GM12878 (cell line): ENCODE results near the gene MMADHC. TPM values are rescaled to one million over a fixed set of nuclear protein-coding genes. Genes with fewer than 3 reads are reported as not detected.

Experiments used
- ATAC-seq: fragments of 200-7000 bp; cut with Tn5 transposase; 3 replicates; pipeline ENCODE4 v1.9.1; 2020; ENCODE audit warnings: mild to moderate bottlenecking, moderate library complexity
- BruUV-seq: library from RNA; stranded (reverse); fragments of 400-500 nt; replicated peaks from 2 replicates; lab custom pipeline; 2021; lab: Mats Ljungman, UMichigan
- CTCF ChIA-PET: fragments of 300-600 bp; sonication (Branson Sonifier 250); formaldehyde crosslinking; extraction: SDS; loops from one replicate; lab custom pipeline; 2021; ENCODE audit warnings: inconsistent platforms; lab: Yijun Ruan, JAX
- POLR2A ChIA-PET: fragments of 350-600 bp; formaldehyde crosslinking; extraction: SDS; loops from one replicate; lab custom pipeline; 2021; ENCODE audit warnings: inconsistent platforms; lab: Charles Lee
- RAD21 ChIA-PET: fragments of 300-600 bp; sonication (Branson Sonifier 250); formaldehyde crosslinking; loops from one replicate; lab custom pipeline; 2023; ENCODE audit warnings: antibody characterized with exemption; ENCODE audit not compliant: unreplicated experiment; lab: Charles Lee
- SMC1A ChIA-PET: fragments of 300-600 bp; sonication (Branson Sonifier 250); formaldehyde crosslinking; loops from one replicate; lab custom pipeline; 2023; ENCODE audit not compliant: unreplicated experiment, uncharacterized antibody; lab: Charles Lee
- DNase-seq: peaks from one replicate; pipeline ENCODE4 v3.0.0-alpha.2; 2011; ENCODE audit warnings: low read depth, low spot score
- FAIRE-seq: peaks from 3 replicates; lab custom pipeline; 2011; peaks lifted over from hg19 to GRCh38; lab: Jason Lieb, UNC
- H2AFZ ChIP-seq: 2 replicates; pipeline ENCODE4 v1.6.0; 2011; ENCODE audit warnings: low read depth, low read length, control low read depth; ENCODE audit not compliant: control insufficient read depth
- H3K27ac ChIP-seq: 2 replicates; pipeline ENCODE4 v1.5.1; 2011; ENCODE audit warnings: control low read depth; ENCODE audit not compliant: control insufficient read depth, insufficient read depth
- H3K27me3 ChIP-seq, 2 experiments: replicated peaks in 1 of 2; 2 replicates each; pipeline versions ENCODE4 v1.6.0 to v1.6.1; 2011; ENCODE audit warnings: low read length in 1 of 2; ENCODE audit not compliant: control insufficient read depth in 2 of 2, insufficient read depth in 2 of 2
- H3K36me3 ChIP-seq, 2 experiments: 2 replicates each; pipeline ENCODE4 v1.5.1; 2011; ENCODE audit warnings: low read length in 1 of 2; ENCODE audit not compliant: control insufficient read depth in 2 of 2, insufficient read depth in 2 of 2
- H3K4me1 ChIP-seq: 2 replicates; pipeline ENCODE4 v1.6.1; 2011; ENCODE audit warnings: mild to moderate bottlenecking, low read length, moderate library complexity, mixed read lengths; ENCODE audit not compliant: control insufficient read depth, insufficient read depth
- H3K4me2 ChIP-seq: 2 replicates; pipeline ENCODE4 v1.6.0; 2011; ENCODE audit warnings: control low read depth; ENCODE audit not compliant: control insufficient read depth, insufficient read depth
- H3K4me3 ChIP-seq: fragments of 200-600 bp; sonication (generic); 2 replicates; pipeline ENCODE4 v1.5.1; 2016
- H3K79me2 ChIP-seq: 2 replicates; pipeline ENCODE4 v1.6.0; 2011; ENCODE audit warnings: low read length; ENCODE audit not compliant: control insufficient read depth, insufficient read depth
- H3K9ac ChIP-seq: 2 replicates; pipeline ENCODE4 v1.8.0; 2011; ENCODE audit warnings: low read length, control low read depth, mixed read lengths; ENCODE audit not compliant: control insufficient read depth, insufficient read depth
- H3K9me3 ChIP-seq: replicated peaks from 3 replicates; pipeline ENCODE4 v1.5.1; 2011; ENCODE audit warnings: mild to moderate bottlenecking, low read length; ENCODE audit not compliant: control insufficient read depth, insufficient read depth
- H4K20me1 ChIP-seq: 2 replicates; pipeline ENCODE4 v1.6.0; 2011; ENCODE audit not compliant: control insufficient read depth, insufficient read depth
- ASH2L ChIP-seq: fragments of 300-600, 200-600 bp; sonication (generic); IDR thresholded peaks from 2 replicates; pipeline ENCODE4 v1.6.1; 2017; ENCODE audit warnings: low read depth, mild to moderate bottlenecking, borderline replicate concordance
- HDGF ChIP-seq: fragments of 450-650 bp; IDR thresholded peaks from 2 replicates; pipeline ENCODE4 v1.6.1; 2016; ENCODE audit warnings: antibody characterized with exemption
- PKNOX1 ChIP-seq: fragments of 450-650 bp; IDR thresholded peaks from 2 replicates; pipeline ENCODE4 v1.6.1; 2016; ENCODE audit warnings: mild to moderate bottlenecking
- POU2F2 ChIP-seq: IDR thresholded peaks from 3 replicates; pipeline ENCODE4 v1.6.1; 2011; ENCODE audit warnings: low read depth, mild to moderate bottlenecking, low read length, borderline replicate concordance
- SREBF2 ChIP-seq: IDR thresholded peaks from 2 replicates; pipeline ENCODE4 v1.6.1; 2012; ENCODE audit warnings: mild to moderate bottlenecking, low read length
- ZNF207 ChIP-seq: fragments of 450-650 bp; IDR thresholded peaks from 2 replicates; pipeline ENCODE4 v1.6.1; 2014; ENCODE audit warnings: antibody characterized with exemption, mild to moderate bottlenecking, borderline replicate concordance
- ZNF217 ChIP-seq: fragments of 450-650 bp; IDR thresholded peaks from 2 replicates; pipeline ENCODE4 v1.6.1; 2017; ENCODE audit warnings: antibody characterized with exemption, mild to moderate bottlenecking
- WGBS: methylation state at CpG from one replicate; pipeline ENCODE4 v1.1.6; 2016; ENCODE audit warnings: low lambda C conversion rate; ENCODE audit not compliant: insufficient replicate concordance, insufficient coverage; ENCODE audit errors: missing lambda C conversion rate; 5-methylcytosine and 5-hydroxymethylcytosine counted together
- in situ Hi-C: fragments of 300-500 bp; cut with MboI; formaldehyde crosslinking; loops from 9 replicates; pipeline ENCODE4 v1.14.3; 2018; ENCODE audit warnings: mixed read lengths
- intact Hi-C: fragments of 100-400 bp; cut with micrococcal nuclease; formaldehyde crosslinking; loops from one replicate; pipeline ENCODE4 v1.14.2; 2022; ENCODE audit not compliant: unreplicated experiment
- polyA plus RNA-seq, 11 experiments: library from polyadenylated mRNA; depleted of rRNA in 4 of 11; unstranded in 6 of 11; stranded (reverse) in 5 of 11; fragments of >200 nt; fragmentation: Nextera tagmentation in 4 of 11; fragmentation: Illumina TruSeq in 1 of 11; extraction: Ambion mirVana in 4 of 11; extraction: Trizol in 1 of 11; gene quantifications; 1 replicate in 1 of 11; 2 replicates in 10 of 11; pipeline versions ENCODE4 v1.2.1 to v1.2.3, GENCODE V29; 2011 to 2016; ENCODE audit warnings: inconsistent platforms in 2 of 11, missing spikeins in 2 of 11, low read depth in 1 of 11
- total RNA-seq, 4 experiments: library from RNA; depleted of rRNA in 3 of 4; stranded (reverse); fragments of >200 nt in 3 of 4; fragmentation: Illumina TruSeq in 1 of 4; extraction: Trizol in 1 of 4; gene quantifications; 2 replicates each; pipeline versions ENCODE4 v1.2.1 to v1.2.3, GENCODE V29; 2013 to 2021

The MMADHC gene
- total and polyA plus RNA-seq, 10 of the 15 experiments (the other 5 are each of a cell fraction or from before 2014, with no cell fraction given): 93.6 to 415 (median 147) TPM

GRCh38 chr2:149616681-149617456, 29.3 kb upstream of the MMADHC start:
- no peak for ATAC-seq
- Histone ChIP-seq H2AFZ (no peak overlapping the region), H3K4me2 (no peak overlapping the region), H3K9me3 (no peaks in the 10 kb centered on the region), H3K79me2 (no peaks in the 10 kb centered on the region), H3K9ac (no peak overlapping the region), H3K36me3 (no peaks in the 10 kb centered on the region), H3K27ac (no peak overlapping the region), H4K20me1 (no peaks in the 10 kb centered on the region), H3K4me3 (no peak overlapping the region), H3K4me1 (no peaks in the 10 kb centered on the region), H3K27me3 (no peaks in the 10 kb centered on the region)
- FAIRE-seq: no peak
- DNase-seq: no peak
- CTCF ChIA-PET: interaction anchor here (1.0 kb wide), 1 partner anchor 15 kb away, joined by 3 read pairs; no protein-coding TSS in a partner anchor
- POLR2A ChIA-PET: no interaction called here
- intact Hi-C loops: no loop called here
- in situ Hi-C loops: no loop called here
- SMC1A ChIA-PET: no interaction called here
- no TSS peak for BruUV-seq
- TF ChIP-seq SREBF2 (no peak), ZNF207 (no peak), PKNOX1 (no peak), POU2F2 (no peak), HDGF (no peak), ASH2L (no peak), ZNF217 (no peak)
- WGBS: 17% methylated on average over 3 of the region's 3 CpGs
- RAD21 ChIA-PET: no interaction called here
